Fibroblast of skin of left quadriceps (primary cell): Measurements from ENCODE around the gene USH1G.
"Not testable (repeated sequence)": the region's sequence is repeated elsewhere in the genome, so short reads cannot be mapped to it uniquely, and the experiment has no call there.

Experiments
- DNase-seq, 2 experiments: peaks; one replicate each; pipeline ENCODE4 v3.0.0-alpha.2; 2013; ENCODE audit warnings: low read depth in 2 of 2

Gene USH1G

DNA sequence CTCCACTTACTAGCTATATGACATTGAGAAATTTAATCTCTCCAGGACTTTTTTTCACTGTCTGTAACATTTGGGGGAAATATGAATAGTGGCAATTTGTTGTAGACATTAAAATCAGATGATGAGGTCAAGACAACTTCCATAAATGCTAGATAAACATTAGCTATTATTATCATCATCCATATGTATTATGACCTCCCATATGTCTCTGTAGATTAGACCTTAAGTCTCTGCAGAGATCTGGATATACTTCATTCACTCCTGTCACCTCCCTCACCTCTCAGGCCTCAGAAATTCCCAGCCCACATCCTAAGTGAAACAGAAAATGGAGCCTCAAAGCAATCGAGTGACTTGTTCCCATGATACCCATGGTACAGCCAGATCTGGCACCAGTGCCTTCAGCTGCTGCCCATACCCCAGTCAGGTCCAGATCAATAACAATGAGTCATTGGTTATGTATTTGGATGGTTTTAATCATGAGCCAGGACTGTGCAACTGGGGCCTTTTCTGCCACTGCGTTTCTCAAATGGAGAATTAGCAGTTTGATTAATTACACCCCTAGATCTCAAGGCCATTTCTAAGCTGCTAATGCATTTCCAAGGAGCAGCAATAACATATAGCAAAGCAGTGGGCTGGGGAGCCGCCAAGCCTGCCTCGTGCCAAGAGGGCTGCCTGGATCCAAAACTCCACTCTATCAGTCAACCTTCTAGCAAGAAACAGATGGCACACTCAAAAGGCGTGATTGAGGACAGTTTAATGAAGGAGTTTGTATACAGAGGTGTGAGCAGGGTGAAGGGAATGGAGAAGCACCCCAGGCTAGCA, 47.7 kb downstream of the USH1G start:
- no peak for DNase-seq

DNA sequence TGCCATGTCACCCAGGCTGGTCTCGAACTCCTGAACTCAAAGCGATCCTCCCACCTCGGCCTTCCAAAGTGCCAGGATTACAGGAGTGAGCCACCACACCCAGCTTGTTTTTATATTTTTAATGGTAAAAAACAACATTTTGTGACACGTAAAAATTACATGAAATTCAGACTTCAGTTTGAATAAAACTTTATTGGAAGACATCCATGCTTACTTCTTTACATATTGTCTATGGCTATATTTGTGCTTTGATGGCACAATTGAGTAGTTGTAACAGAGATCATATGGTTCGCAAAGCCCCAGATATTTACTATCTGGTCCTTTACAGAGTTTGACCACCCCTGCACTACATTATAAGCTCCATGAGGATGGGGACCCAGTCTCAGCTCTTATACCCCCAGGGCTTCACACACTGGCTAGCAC, 48.4 kb downstream of the USH1G start:
- no peak for DNase-seq

DNA sequence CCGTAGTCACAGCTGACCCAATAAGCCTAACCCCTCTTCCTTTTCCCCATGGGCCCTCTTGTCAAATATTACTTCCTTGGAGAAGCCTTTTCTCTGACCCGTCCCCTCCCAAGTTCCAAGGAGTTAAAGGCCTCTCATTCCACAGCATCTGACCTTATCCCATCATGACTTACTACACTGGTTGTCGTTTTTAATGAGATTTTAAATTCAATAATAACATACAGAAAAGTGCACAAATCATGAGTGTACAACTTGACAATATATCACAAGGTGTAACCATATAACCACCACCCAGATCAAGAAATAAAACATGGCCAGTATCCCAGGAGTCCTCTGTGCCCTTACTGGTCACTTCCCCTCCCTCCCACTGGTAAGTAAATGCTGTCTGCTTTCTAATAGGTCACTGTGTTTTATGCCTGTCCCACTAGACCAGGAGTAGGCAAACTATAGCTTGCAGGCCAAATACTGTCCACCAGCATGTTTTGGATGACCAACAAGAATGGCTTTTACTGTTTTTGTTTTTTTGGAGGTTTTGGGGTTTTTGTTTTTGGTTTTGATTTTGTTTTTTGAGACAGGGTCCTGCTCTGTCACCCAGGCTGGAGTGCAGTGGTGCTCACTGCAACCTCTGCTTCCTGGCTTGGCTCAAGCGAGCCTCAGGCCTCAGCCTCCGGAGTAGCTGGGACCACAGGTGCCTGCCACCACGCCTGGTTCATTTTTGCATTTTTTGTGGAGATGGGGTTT, 49.0 kb downstream of the USH1G start:
- no peak for DNase-seq

DNA sequence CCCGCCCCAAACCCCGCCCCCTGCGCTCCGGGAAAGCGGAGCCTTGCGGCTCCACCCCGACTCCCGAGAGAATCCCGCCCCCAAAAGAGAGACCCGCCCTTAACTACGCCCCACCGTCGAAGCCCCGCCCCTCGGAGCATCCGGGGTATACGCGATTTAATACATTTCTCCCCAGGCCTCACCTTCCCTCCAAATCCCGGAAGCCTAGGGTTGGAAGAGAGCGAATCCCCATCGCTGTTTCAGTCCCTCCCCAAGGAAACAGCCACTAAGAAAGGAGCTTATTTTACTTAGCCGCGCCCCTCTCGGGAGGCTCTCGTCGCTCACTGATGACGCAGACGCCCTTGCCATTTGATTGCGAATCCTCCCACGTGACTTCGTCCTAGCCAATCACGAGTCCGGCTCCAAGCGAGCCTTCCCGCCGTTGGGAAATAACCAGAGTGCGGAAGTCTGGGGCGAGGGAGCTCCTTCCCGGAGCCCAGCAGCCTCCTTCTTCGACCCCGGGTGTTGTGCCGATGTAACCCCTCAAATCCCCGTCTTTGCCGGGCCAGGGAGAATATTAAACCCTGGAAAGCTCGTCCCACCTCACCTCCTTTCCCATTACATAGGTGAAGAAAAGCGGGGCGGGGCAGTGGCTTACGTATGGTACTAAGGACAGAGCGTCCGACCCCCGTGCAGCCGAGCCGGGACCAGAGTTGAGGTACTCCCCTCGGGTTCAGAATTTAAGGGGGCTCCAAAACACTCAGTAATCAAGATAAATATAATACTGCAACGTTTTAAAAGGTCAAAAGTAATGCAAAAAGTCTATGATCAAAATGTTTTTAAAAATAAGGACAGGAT, 49.8 kb downstream of the USH1G start:
- peak; percentile 100 for DNase-seq

DNA sequence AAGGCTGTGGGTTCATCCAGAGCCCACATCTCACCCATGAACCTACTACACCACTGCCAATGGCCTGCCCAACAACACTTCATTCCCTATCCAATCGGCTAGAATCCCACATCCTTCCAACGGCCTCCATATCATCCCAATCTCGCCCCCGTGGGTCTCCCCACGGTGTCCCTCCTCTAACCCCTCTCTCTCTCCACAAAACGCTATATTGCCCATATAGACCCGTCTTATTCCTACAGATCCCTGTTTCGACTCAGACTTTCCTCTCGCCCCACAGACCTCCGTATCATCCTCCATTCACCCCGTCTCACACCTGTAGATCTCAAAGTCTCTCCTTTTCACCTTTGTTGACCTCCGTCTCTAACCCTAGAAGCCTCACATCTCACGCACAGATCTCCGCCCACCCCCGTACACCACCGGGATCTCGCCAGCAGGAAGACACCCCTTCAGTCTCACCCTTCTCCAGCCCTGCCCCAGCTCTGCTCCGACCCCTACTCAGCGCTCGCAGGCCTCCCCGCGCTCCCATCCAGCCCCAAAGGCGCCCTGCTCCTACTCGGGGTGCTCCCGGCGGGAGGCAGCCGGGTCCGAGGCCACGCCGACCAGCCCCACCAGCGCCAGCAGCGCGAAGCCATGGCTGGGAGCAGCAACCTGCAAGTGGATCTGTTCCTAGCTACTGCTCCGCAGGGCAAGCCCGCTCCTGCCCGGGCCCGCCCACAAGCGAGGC, 50.6 kb downstream of the USH1G start, which contains the start of gene FDXR:
TSS of gene FDXR (minus strand) at position 682 of the 724 bp plus-strand sequence. CDS start at position 632, 50 bp downstream.
- no peak for DNase-seq

DNA sequence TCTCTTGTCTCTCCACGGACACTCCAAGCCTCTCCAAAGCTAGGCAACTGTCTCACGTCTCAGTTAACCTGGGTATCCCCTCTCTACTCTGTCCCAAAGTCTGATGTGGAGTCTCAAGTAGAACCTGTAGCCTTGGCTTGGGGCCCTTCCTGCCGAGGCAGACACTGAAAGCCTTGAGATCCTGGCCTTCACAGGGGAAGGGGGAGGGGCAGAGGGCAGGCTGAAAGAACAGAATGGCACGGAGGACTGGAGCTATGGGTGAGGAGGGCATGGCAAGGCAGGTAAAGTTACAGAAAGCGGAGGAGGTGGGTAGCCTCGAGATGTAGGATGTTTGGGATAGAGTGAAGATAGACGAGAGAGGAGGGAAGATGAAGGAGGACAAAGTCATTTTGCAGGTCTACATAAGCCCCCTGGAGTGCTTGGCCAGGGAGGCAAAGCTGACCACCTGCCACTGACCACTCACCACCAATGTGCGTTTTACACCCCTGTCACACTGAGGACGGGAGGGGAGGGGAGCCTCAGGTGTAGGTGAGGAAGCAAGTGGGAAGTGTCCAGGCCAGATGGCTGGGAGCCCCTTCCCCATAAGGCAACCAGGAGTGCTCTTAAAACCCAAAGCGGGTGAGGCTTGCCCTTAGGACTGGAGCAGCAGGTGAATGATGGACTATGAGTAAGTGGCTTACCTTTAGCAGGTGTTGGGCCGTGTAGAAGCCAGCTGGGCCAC, 51.5 kb downstream of the USH1G start:
- DNase-seq, result no peak

DNA sequence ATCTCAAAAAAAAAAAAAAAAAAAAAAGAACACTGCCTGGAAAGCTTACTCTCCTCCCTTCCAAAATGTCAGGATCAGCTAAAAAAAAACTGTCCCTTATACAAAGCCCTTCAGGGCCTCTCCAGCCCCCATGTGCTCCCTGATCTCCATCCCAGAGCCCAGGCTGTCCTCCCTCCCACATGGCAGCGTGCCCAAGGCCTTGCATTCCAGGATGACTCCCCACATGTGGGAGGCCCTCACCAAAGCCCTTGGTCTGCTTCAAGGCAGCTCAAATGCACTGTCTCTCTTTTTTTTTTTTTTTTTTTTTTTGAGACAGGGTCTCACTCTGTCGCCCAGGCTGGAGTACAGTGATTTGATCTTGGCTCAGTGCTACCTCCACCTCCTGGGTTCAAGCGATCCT, 52.5 kb downstream of the USH1G start:
- DNase-seq, result peak; percentile 50 to 53

DNA sequence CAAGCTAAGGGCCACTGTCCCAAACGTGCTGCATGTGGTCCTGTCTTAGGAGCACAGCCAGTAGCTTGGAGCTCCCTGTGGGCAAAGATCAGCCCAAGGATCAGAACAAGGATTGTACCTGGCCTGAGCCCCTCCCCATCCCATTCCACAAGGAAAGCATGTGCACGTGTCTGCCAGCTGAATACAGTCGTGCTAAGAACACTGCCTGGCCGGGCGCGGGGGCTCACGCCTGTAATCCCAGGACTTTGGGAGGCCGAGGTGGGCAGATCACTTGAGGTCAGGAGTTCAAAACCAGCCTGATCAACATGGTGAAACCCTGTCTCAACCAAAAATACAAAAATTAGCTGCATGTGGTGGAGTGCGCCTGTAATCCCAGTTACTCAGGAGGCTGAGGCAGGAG, 53.0 kb downstream of the USH1G start:
- DNase-seq, result not testable (repeated sequence)

DNA sequence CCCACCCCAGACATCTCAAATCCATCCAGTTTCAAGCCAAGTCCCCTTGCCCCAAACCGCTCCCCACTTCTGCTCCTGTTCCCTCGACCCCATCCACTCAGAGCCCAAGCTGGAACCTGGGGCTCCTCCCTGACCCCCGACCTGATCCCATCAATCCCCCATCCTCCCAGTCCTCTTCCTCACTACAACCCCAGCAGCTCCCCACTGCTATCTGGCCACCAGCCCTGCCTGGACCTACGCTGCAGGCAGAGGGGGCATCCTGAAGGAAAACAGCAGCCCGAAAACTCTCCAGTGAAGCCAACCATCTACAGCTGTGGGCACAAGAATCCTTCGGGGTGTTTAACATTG, 54.2 kb downstream of the USH1G start:
- no peak for DNase-seq

DNA sequence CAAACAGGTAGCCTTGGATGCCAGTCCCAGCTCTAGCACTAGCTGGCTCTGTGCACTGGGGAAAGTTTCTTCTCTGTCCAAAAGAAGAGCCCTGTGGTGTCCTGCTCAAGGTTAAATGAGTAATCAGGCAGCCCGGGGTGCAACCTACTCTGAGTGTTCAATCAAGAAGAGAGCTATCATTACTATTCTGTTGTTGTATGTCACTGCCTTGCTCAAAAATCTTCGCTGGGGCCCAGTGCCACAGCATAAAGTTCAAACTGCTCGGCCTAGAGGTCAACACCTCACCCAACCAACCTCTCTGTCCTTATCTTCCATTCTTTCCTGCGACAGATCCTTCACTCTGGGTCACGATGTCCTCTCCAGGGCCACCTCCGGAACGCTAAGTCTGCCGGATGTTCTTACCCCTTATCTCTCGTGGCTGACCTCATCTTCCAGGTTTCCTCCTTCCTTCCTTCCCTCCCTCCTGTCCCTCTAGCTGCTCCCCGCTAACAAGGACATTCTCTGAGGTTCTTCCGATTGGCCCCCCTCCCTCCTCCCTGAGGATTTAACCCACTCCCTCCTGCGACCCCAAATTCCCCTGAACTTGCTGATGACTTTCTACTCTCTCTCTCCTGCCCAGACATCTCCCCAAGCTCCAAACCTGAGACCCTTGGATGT, 54.7 kb downstream of the USH1G start:
- no peak for DNase-seq

DNA sequence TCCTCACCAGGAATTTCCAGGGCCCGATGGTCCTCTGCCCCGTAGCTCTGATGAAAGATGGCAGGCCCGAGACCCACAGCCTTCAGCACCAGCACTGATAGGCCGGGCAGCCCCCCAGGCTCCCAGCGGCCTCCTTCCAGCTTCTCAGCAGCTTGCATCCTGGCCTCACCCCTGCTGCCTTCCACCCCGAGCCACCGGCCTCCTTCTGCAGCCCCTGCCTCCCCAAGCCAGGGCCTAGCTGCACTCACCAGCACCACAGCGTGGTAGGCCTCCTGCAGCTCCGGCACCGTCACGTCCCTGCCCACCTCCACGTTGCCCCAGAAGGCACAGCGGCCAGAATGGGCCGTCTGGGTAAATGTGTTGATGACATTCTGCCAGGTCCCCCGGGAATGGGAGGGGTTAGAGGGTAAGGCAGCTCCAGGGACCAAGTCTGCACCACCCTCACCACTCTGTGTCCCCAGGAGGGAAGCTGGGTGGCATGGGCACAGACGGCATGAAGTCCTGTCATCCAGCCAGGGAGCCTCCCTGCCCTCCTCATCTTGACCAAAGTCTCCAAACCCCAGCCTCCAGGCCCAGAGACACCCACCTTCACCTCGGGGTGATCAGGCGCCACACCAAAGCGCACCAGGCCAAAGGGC, 56.7 kb downstream of the USH1G start:
- DNase-seq, result no peak
